Measurements from ENCODE around the gene PRKRA. TPM values are rescaled to one million over a fixed set of nuclear protein-coding genes. Genes with fewer than 3 reads are reported as not detected.

Gene PRKRA
- total and polyA plus RNA-seq, 2 of the 13 experiments (the other 11 are each of a cell fraction or from before 2014, with no cell fraction given), result 53.1 to 74.7 TPM

GRCh38 chr2:178469219-178469849 lies 18.4 kb upstream of the PRKRA start (continued):
- TF ChIP-seq ZBED4 (CRISPR knock-in tag; IDR thresholded peaks at IDR 0.05; ENCODE audit: borderline replicate concordance) (peak; percentile 36; the same call in 1 of the 2 replicates), PTBP1 (IDR thresholded peaks at IDR 0.05; ENCODE audit: low read depth, low read length, poor library complexity, severe bottlenecking) (no peak), TSC22D2 (CRISPR knock-in tag; IDR thresholded peaks at IDR 0.05; ENCODE audit: borderline replicate concordance) (no peak), NFKB2 (CRISPR knock-in tag; IDR thresholded peaks at IDR 0.05; ENCODE audit: borderline replicate concordance) (no peak), RARG (CRISPR knock-in tag; IDR thresholded peaks at IDR 0.05; ENCODE audit: low read depth) (no peak), ZNF383 (CRISPR knock-in tag; IDR thresholded peaks at IDR 0.05; ENCODE audit: borderline replicate concordance) (no peak), ZBTB2 (CRISPR knock-in tag; IDR thresholded peaks at IDR 0.05; ENCODE audit: low read depth) (no peak), MAZ (IDR thresholded peaks at IDR 0.05; ENCODE audit: borderline replicate concordance, low read depth, low read length) (no peak), MAZ (CRISPR knock-in tag; IDR thresholded peaks at IDR 0.05; ENCODE audit: low read depth) (no peak), DNMT3B (CRISPR knock-in tag; conservative IDR thresholded peaks at IDR 0.05) (no peak), BCL3 (CRISPR knock-in tag; IDR thresholded peaks at IDR 0.05) (no peak), PATZ1 (CRISPR knock-in tag; IDR thresholded peaks at IDR 0.05) (0 out of 2 replicates have a peak, but pooled peaks have one; percentile 22), ZNF230 (CRISPR knock-in tag; IDR thresholded peaks at IDR 0.05) (no peak), ZNF331 (CRISPR knock-in tag; IDR thresholded peaks at IDR 0.05) (peak; percentile 31; the same call in 1 of the 2 replicates), RNF2 (conservative IDR thresholded peaks at IDR 0.05; ENCODE audit: low read depth) (no peak), ZNF691 (CRISPR knock-in tag; IDR thresholded peaks at IDR 0.05; ENCODE audit: borderline replicate concordance, low read depth) (no peak), TCF12 (IDR thresholded peaks at IDR 0.05) (no peak), TCF12 (CRISPR knock-in tag; IDR thresholded peaks at IDR 0.05) (no peak)
- TF ChIP-seq, protein P1, sequence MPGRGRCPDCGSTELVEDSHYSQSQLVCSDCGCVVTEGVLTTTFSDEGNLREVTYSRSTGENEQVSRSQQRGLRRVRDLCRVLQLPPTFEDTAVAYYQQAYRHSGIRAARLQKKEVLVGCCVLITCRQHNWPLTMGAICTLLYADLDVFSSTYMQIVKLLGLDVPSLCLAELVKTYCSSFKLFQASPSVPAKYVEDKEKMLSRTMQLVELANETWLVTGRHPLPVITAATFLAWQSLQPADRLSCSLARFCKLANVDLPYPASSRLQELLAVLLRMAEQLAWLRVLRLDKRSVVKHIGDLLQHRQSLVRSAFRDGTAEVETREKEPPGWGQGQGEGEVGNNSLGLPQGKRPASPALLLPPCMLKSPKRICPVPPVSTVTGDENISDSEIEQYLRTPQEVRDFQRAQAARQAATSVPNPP (CRISPR knock-in tag; IDR thresholded peaks at IDR 0.05), result no peak
